ENCODE results near the gene ARHGAP29.

GRCh38 chr1:94254073-94254810 lies 16.9 kb upstream of the ARHGAP29 start:
- TF ChIP-seq CTCF (conservative IDR thresholded peaks at IDR 0.05) = no peak
- no peak for TF ChIP-seq ZFX (IDR thresholded peaks at IDR 0.05)

Measured in C4-2B (cell line).